Cerebellar cortex (tissue), 1 donor: ENCODE measurements around the gene GRIA1.

ENCODE experiments used
- DNase-seq: peaks from one replicate; pipeline ENCODE4 v3.0.0-alpha.2; 2015; ENCODE audit warnings: low spot score

GRIA1 gene

GRCh38 chr5:153659039-153659736, 168.7 kb downstream of the GRIA1 start:
- DNase-seq = no peak

GRCh38 chr5:153660919-153661318, 170.4 kb downstream of the GRIA1 start:
- DNase-seq = peak; percentile 69

GRCh38 chr5:153661897-153662296, 171.4 kb downstream of the GRIA1 start:
- DNase-seq = no peak

- DNase-seq = no peak
Observed at GRCh38 chr5:153670101-153670500, 179.6 kb downstream of the GRIA1 start.

- DNase-seq = no peak
Observed at GRCh38 chr5:153671653-153672346, 181.3 kb downstream of the GRIA1 start.

- no peak for DNase-seq
Observed at GRCh38 chr5:153672347-153673090, 182.0 kb downstream of the GRIA1 start.

GRCh38 chr5:153674356-153674755, 183.9 kb downstream of the GRIA1 start:
- no peak for DNase-seq

- no peak for DNase-seq
Observed at GRCh38 chr5:153676406-153676805, 185.9 kb downstream of the GRIA1 start.

- DNase-seq = no peak
Observed at GRCh38 chr5:153676821-153677220, 186.4 kb downstream of the GRIA1 start.

GRCh38 chr5:153678617-153679329, 188.3 kb downstream of the GRIA1 start:
- peak; percentile 19 for DNase-seq

- no peak for DNase-seq
Observed at GRCh38 chr5:153690236-153690635, 199.8 kb downstream of the GRIA1 start.

- no peak for DNase-seq
Observed at GRCh38 chr5:153696256-153696655, 205.8 kb downstream of the GRIA1 start.

- no peak for DNase-seq
Observed at GRCh38 chr5:153699035-153699434, 208.6 kb downstream of the GRIA1 start.

GRCh38 chr5:153700940-153701339, 210.5 kb downstream of the GRIA1 start:
- no peak for DNase-seq

GRCh38 chr5:153702265-153702664, 211.8 kb downstream of the GRIA1 start:
- DNase-seq = no peak

- peak; percentile 47 for DNase-seq
Observed at GRCh38 chr5:153704110-153704509, 213.6 kb downstream of the GRIA1 start.

GRCh38 chr5:153707626-153708025, 217.2 kb downstream of the GRIA1 start:
- no peak for DNase-seq

GRCh38 chr5:153711755-153712154, 221.3 kb downstream of the GRIA1 start:
- no peak for DNase-seq

- DNase-seq = no peak
Observed at GRCh38 chr5:153712946-153713345, 222.5 kb downstream of the GRIA1 start.

- DNase-seq = no peak
Observed at GRCh38 chr5:153713943-153714342, 223.5 kb downstream of the GRIA1 start.

- no peak for DNase-seq
Observed at GRCh38 chr5:153714798-153715197, 224.3 kb downstream of the GRIA1 start.

- DNase-seq = no peak
Observed at GRCh38 chr5:153717287-153717686, 226.8 kb downstream of the GRIA1 start.
